Measurements from ENCODE around the gene APOBEC3A. TPM values are rescaled to one million over a fixed set of nuclear protein-coding genes. Genes with fewer than 3 reads are reported as not detected.

The APOBEC3A gene
- total and polyA plus RNA-seq, 2 of the 13 experiments (the other 11 are each of a cell fraction or from before 2014, with no cell fraction given) = not detected

- TF ChIP-seq ZNF484 (CRISPR knock-in tag; IDR thresholded peaks at IDR 0.05; ENCODE audit: borderline replicate concordance, low read depth) = no peak
- no peak for TF ChIP-seq ZNF816 (CRISPR knock-in tag; IDR thresholded peaks at IDR 0.05; ENCODE audit: borderline replicate concordance)
- no peak for TF ChIP-seq NFE2 (CRISPR knock-in tag; IDR thresholded peaks at IDR 0.05)
- no peak for TF ChIP-seq ZNF510 (CRISPR knock-in tag; IDR thresholded peaks at IDR 0.05; ENCODE audit: low read depth)
- TF ChIP-seq NCOR1 (IDR thresholded peaks at IDR 0.05; ENCODE audit: borderline replicate concordance, low read length) = peak; percentile 70; the same call in 1 of the 2 replicates
- TF ChIP-seq ARNT2 (CRISPR knock-in tag; IDR thresholded peaks at IDR 0.05; ENCODE audit: low read depth) = peak; percentile 55; the same call in 1 of the 2 replicates
- TF ChIP-seq JUND (CRISPR knock-in tag; IDR thresholded peaks at IDR 0.05) = peak; percentile 91
- no peak for TF ChIP-seq ZBTB3 (CRISPR knock-in tag; IDR thresholded peaks at IDR 0.05; ENCODE audit: borderline replicate concordance, low read depth)
- no peak for TF ChIP-seq DZIP1 (CRISPR knock-in tag; IDR thresholded peaks at IDR 0.05)
- no peak for TF ChIP-seq FUBP1 (CRISPR knock-in tag; IDR thresholded peaks at IDR 0.05; ENCODE audit: borderline replicate concordance)
- TF ChIP-seq MTA1 (CRISPR knock-in tag; IDR thresholded peaks at IDR 0.05; ENCODE audit: borderline replicate concordance) = no peak
- TF ChIP-seq MTERF4 (CRISPR knock-in tag; IDR thresholded peaks at IDR 0.05) = no peak
- TF ChIP-seq ZKSCAN5 (CRISPR knock-in tag; IDR thresholded peaks at IDR 0.05) = no peak
- no peak for TF ChIP-seq SNAPC2 (CRISPR knock-in tag; IDR thresholded peaks at IDR 0.05)
- 0 out of 2 replicates have a peak, but pooled peaks have one; percentile 53 for TF ChIP-seq ELF3 (CRISPR knock-in tag; IDR thresholded peaks at IDR 0.05)
- TF ChIP-seq UBTF (CRISPR knock-in tag; IDR thresholded peaks at IDR 0.05) = no peak
- TF ChIP-seq POLR2AphosphoS2 (IDR thresholded peaks at IDR 0.05; ENCODE audit: low read depth, low read length) = no peak
- no peak for TF ChIP-seq ZNF839 (CRISPR knock-in tag; IDR thresholded peaks at IDR 0.05; ENCODE audit: borderline replicate concordance)
- TF ChIP-seq KLF11 (CRISPR knock-in tag; IDR thresholded peaks at IDR 0.05) = no peak
- TF ChIP-seq CBX2 (IDR thresholded peaks at IDR 0.05; ENCODE audit: low read depth, low read length) = no peak
- TF ChIP-seq CBX2 (CRISPR knock-in tag; IDR thresholded peaks at IDR 0.05; ENCODE audit: low read depth) = 0 out of 2 replicates have a peak, but pooled peaks have one; percentile 60
Measured at GRCh38 chr22:38924347-38924952, 33.0 kb upstream of the APOBEC3A start (continued).
